ENCODE measurements around the gene CAND2.

DNA sequence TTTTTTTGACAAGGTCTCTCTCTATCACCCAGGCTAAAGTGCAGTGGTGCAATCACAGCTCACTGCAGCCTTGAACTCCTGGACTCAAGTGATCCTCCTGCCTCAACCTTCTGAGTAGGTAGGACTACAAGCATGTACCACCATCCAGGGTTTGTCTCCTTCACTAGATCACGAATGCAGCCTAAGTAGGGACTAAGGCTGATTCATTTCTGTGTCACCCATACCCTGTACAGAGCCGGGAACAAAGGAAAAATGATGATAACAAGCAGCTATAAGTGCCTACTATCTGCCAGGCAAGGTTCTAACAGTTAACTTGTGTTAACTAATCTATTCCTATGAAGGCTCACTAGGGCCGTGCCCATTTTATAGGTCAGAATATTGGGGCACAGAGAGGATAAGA is 44.4 kb upstream of the CAND2 start:
- no peak for TF ChIP-seq EZH2 (IDR thresholded peaks at IDR 0.05; ENCODE audit: borderline replicate concordance, low read length)
- TF ChIP-seq, protein P1, sequence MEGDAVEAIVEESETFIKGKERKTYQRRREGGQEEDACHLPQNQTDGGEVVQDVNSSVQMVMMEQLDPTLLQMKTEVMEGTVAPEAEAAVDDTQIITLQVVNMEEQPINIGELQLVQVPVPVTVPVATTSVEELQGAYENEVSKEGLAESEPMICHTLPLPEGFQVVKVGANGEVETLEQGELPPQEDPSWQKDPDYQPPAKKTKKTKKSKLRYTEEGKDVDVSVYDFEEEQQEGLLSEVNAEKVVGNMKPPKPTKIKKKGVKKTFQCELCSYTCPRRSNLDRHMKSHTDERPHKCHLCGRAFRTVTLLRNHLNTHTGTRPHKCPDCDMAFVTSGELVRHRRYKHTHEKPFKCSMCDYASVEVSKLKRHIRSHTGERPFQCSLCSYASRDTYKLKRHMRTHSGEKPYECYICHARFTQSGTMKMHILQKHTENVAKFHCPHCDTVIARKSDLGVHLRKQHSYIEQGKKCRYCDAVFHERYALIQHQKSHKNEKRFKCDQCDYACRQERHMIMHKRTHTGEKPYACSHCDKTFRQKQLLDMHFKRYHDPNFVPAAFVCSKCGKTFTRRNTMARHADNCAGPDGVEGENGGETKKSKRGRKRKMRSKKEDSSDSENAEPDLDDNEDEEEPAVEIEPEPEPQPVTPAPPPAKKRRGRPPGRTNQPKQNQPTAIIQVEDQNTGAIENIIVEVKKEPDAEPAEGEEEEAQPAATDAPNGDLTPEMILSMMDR (IDR thresholded peaks at IDR 0.05; ENCODE audit: low read length): no peak

All from OCI-LY1 (cell line).